Measurements from ENCODE around the gene RIOK1.
"Not testable (repeated sequence)": the region's sequence is repeated elsewhere in the genome, so short reads cannot be mapped to it uniquely, and the experiment has no call there.

DNA sequence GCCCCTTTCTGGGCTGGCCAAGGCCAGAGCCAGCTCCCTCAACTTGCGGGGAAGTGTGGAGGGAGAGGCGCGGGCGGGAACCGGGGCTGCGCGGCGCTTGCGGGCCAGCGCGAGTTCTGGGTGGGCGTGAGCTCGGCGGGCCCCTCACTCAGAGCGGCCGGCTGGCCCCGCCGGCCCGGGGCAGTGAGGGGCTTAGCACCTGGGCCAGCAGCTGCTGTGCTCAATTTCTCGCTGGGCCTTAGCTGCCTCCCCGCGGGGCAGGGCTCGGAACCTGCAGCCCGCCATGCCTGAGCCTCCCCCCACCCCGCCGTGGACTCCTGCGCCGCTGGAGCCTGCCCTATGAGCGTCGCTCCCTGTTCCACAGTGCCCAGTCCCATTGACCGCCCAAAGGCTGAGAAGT is 66.7 kb downstream of the RIOK1 start:
- TF ChIP-seq, protein P1, sequence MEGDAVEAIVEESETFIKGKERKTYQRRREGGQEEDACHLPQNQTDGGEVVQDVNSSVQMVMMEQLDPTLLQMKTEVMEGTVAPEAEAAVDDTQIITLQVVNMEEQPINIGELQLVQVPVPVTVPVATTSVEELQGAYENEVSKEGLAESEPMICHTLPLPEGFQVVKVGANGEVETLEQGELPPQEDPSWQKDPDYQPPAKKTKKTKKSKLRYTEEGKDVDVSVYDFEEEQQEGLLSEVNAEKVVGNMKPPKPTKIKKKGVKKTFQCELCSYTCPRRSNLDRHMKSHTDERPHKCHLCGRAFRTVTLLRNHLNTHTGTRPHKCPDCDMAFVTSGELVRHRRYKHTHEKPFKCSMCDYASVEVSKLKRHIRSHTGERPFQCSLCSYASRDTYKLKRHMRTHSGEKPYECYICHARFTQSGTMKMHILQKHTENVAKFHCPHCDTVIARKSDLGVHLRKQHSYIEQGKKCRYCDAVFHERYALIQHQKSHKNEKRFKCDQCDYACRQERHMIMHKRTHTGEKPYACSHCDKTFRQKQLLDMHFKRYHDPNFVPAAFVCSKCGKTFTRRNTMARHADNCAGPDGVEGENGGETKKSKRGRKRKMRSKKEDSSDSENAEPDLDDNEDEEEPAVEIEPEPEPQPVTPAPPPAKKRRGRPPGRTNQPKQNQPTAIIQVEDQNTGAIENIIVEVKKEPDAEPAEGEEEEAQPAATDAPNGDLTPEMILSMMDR (IDR thresholded peaks at IDR 0.05; ENCODE audit: low read length), result not testable (repeated sequence)
- TF ChIP-seq EZH2phosphoT487 (IDR thresholded peaks at IDR 0.05; ENCODE audit: low read length), result not testable (repeated sequence)

All from MM.1S (cell line).